Activated gamma-delta T cell (primary cell): ENCODE measurements around the gene PLCG2.

Source experiments
- DNase-seq: peaks from one replicate; lab custom pipeline; 2025; lab: John Stamatoyannopoulos, UW

Gene PLCG2

GRCh38 chr16:81843683-81844082 lies 64.6 kb downstream of the PLCG2 start:
- DNase-seq = no peak

- no peak for DNase-seq
Observed at GRCh38 chr16:81846105-81846504, 67.0 kb downstream of the PLCG2 start.

GRCh38 chr16:81848306-81848853 lies 69.3 kb downstream of the PLCG2 start:
- no peak for DNase-seq

GRCh38 chr16:81850197-81850944 lies 71.3 kb downstream of the PLCG2 start:
- DNase-seq = no peak

- DNase-seq = no peak
Observed at GRCh38 chr16:81852347-81852746, 73.3 kb downstream of the PLCG2 start.

GRCh38 chr16:81855552-81856153 lies 76.6 kb downstream of the PLCG2 start:
- no peak for DNase-seq

- DNase-seq = no peak
Observed at GRCh38 chr16:81860287-81861266, 81.5 kb downstream of the PLCG2 start.

- no peak for DNase-seq
Observed at GRCh38 chr16:81861503-81861902, 82.4 kb downstream of the PLCG2 start.

- no peak for DNase-seq
Observed at GRCh38 chr16:81861915-81862314, 82.8 kb downstream of the PLCG2 start.

- no peak for DNase-seq
Observed at GRCh38 chr16:81863630-81864352, 84.7 kb downstream of the PLCG2 start.

GRCh38 chr16:81864646-81865382 lies 85.7 kb downstream of the PLCG2 start:
- DNase-seq = no peak

GRCh38 chr16:81866820-81867440 lies 87.8 kb downstream of the PLCG2 start:
- DNase-seq = no peak

- DNase-seq = no peak
Observed at GRCh38 chr16:81868057-81868748, 89.1 kb downstream of the PLCG2 start.

- no peak for DNase-seq
Observed at GRCh38 chr16:81869326-81869725, 90.2 kb downstream of the PLCG2 start.

- no peak for DNase-seq
Observed at GRCh38 chr16:81873206-81873605, 94.1 kb downstream of the PLCG2 start.

GRCh38 chr16:81873843-81874752 lies 95.0 kb downstream of the PLCG2 start:
- DNase-seq = no peak

GRCh38 chr16:81875461-81875860 lies 96.4 kb downstream of the PLCG2 start:
- no peak for DNase-seq

- no peak for DNase-seq
Observed at GRCh38 chr16:81876273-81876900, 97.3 kb downstream of the PLCG2 start.
